Activated naive CD4-positive, alpha-beta T cell treated with anti-CD3 and anti-CD28 coated beads, Interleukin-2, amount 50 U/mL, for 24 hours (primary cell): ENCODE results near the gene C2CD4D.

Source experiments
- H3K27ac Mint-ChIP-seq: one replicate; pipeline ENCODE4 v1.8.0; 2021; ENCODE audit warnings: mild to moderate bottlenecking, mixed read lengths
- H3K27me3 Mint-ChIP-seq: one replicate; pipeline ENCODE4 v1.8.0; 2021; ENCODE audit warnings: mixed read lengths
- H3K36me3 Mint-ChIP-seq: one replicate; pipeline ENCODE4 v1.8.0; 2021; ENCODE audit warnings: mixed read lengths
- H3K4me1 Mint-ChIP-seq: one replicate; pipeline ENCODE4 v1.8.0; 2021; ENCODE audit warnings: mixed read lengths
- H3K4me3 Mint-ChIP-seq: one replicate; pipeline ENCODE4 v1.8.0; 2021; ENCODE audit warnings: mild to moderate bottlenecking, mixed read lengths
- H3K9me3 Mint-ChIP-seq: one replicate; pipeline ENCODE4 v1.8.0; 2021; ENCODE audit warnings: mixed read lengths

Gene C2CD4D

GRCh38 chr1:151815716-151816327 is 23.8 kb downstream of the C2CD4D start:
- Mint-ChIP-seq H3K4me1 (peaks cover 14% of the 10 kb centered on the region), H3K36me3 (no peaks in the 10 kb centered on the region), H3K27ac (no peak overlapping the region), H3K9me3 (no peaks in the 10 kb centered on the region), H3K27me3 (no peaks in the 10 kb centered on the region), H3K4me3 (peak overlapping the region; percentile 37)

GRCh38 chr1:151814971-151815545 is 24.6 kb downstream of the C2CD4D start:
- H3K36me3 Mint-ChIP-seq: no peaks in the 10 kb centered on the region
- H3K4me3 Mint-ChIP-seq: no peak overlapping the region
- H3K4me1 Mint-ChIP-seq: peaks cover 10% of the 10 kb centered on the region
- no peaks in the 10 kb centered on the region for H3K27me3 Mint-ChIP-seq
- no peaks in the 10 kb centered on the region for H3K9me3 Mint-ChIP-seq
- peak overlapping the region; percentile 23 for H3K27ac Mint-ChIP-seq

GRCh38 chr1:151814426-151814825 is 25.2 kb downstream of the C2CD4D start:
- Mint-ChIP-seq H3K27ac (no peak overlapping the region), H3K4me3 (no peak overlapping the region), H3K36me3 (no peaks in the 10 kb centered on the region), H3K4me1 (peaks cover 10% of the 10 kb centered on the region), H3K9me3 (no peaks in the 10 kb centered on the region), H3K27me3 (no peaks in the 10 kb centered on the region)

- H3K4me1 Mint-ChIP-seq: peaks cover 10% of the 10 kb centered on the region
- H3K27ac Mint-ChIP-seq: no peak overlapping the region
- no peaks in the 10 kb centered on the region for H3K36me3 Mint-ChIP-seq
- no peak overlapping the region for H3K4me3 Mint-ChIP-seq
- H3K27me3 Mint-ChIP-seq: no peaks in the 10 kb centered on the region
- no peaks in the 10 kb centered on the region for H3K9me3 Mint-ChIP-seq
Observed at GRCh38 chr1:151813271-151813977, 26.2 kb downstream of the C2CD4D start.

- Mint-ChIP-seq H3K9me3 (no peaks in the 10 kb centered on the region), H3K36me3 (no peaks in the 10 kb centered on the region), H3K27ac (no peak overlapping the region), H3K4me1 (peaks cover 9% of the 10 kb centered on the region), H3K27me3 (no peaks in the 10 kb centered on the region), H3K4me3 (no peak overlapping the region)
Observed at GRCh38 chr1:151811181-151811580, 28.4 kb downstream of the C2CD4D start.

GRCh38 chr1:151809985-151810556 is 29.5 kb downstream of the C2CD4D start:
- Mint-ChIP-seq H3K27me3 (no peaks in the 10 kb centered on the region), H3K27ac (no peak overlapping the region), H3K9me3 (no peaks in the 10 kb centered on the region), H3K36me3 (no peaks in the 10 kb centered on the region), H3K4me1 (no peaks in the 10 kb centered on the region), H3K4me3 (no peak overlapping the region)

- H3K4me3 Mint-ChIP-seq: no peak overlapping the region
- H3K27ac Mint-ChIP-seq: no peak overlapping the region
- no peaks in the 10 kb centered on the region for H3K9me3 Mint-ChIP-seq
- H3K27me3 Mint-ChIP-seq: no peaks in the 10 kb centered on the region
- no peaks in the 10 kb centered on the region for H3K4me1 Mint-ChIP-seq
- H3K36me3 Mint-ChIP-seq: no peaks in the 10 kb centered on the region
Observed at GRCh38 chr1:151809290-151809984, 30.2 kb downstream of the C2CD4D start.

- no peaks in the 10 kb centered on the region for H3K4me1 Mint-ChIP-seq
- no peaks in the 10 kb centered on the region for H3K9me3 Mint-ChIP-seq
- H3K36me3 Mint-ChIP-seq: no peaks in the 10 kb centered on the region
- no peak overlapping the region for H3K27ac Mint-ChIP-seq
- no peaks in the 10 kb centered on the region for H3K27me3 Mint-ChIP-seq
- H3K4me3 Mint-ChIP-seq: no peak overlapping the region
Observed at GRCh38 chr1:151807766-151808165, 31.9 kb downstream of the C2CD4D start.

- Mint-ChIP-seq H3K4me1 (no peaks in the 10 kb centered on the region), H3K9me3 (no peaks in the 10 kb centered on the region), H3K36me3 (no peaks in the 10 kb centered on the region), H3K27me3 (no peaks in the 10 kb centered on the region), H3K4me3 (no peak overlapping the region), H3K27ac (no peak overlapping the region)
Observed at GRCh38 chr1:151807131-151807530, 32.5 kb downstream of the C2CD4D start.

GRCh38 chr1:151806170-151806569 is 33.5 kb downstream of the C2CD4D start:
- Mint-ChIP-seq H3K27me3 (no peaks in the 10 kb centered on the region), H3K4me3 (no peak overlapping the region), H3K36me3 (no peaks in the 10 kb centered on the region), H3K9me3 (no peaks in the 10 kb centered on the region), H3K4me1 (no peaks in the 10 kb centered on the region), H3K27ac (no peak overlapping the region)

GRCh38 chr1:151805066-151805820 is 34.4 kb downstream of the C2CD4D start, which contains the start of gene LINGO4:
Gene LINGO4, minus strand, starts transcription at chr1:151805419. Its CDS starts 2,715 bp downstream, at chr1:151802704.
- H3K4me1 Mint-ChIP-seq: no peaks in the 10 kb centered on the region
- H3K4me3 Mint-ChIP-seq: no peak within 1 kb of the TSS
- no peak within 1 kb of the TSS for H3K27ac Mint-ChIP-seq
- H3K36me3 Mint-ChIP-seq: no peaks in the 10 kb centered on the region
- no peaks in the 10 kb centered on the region for H3K27me3 Mint-ChIP-seq
- no peaks in the 10 kb centered on the region for H3K9me3 Mint-ChIP-seq

- Mint-ChIP-seq H3K9me3 (no peaks in the 10 kb centered on the region), H3K36me3 (peaks cover 1% of the 10 kb centered on the region), H3K27ac (no peak overlapping the region), H3K4me1 (no peaks in the 10 kb centered on the region), H3K27me3 (no peaks in the 10 kb centered on the region), H3K4me3 (no peak overlapping the region)
Observed at GRCh38 chr1:151803915-151804314, 35.7 kb downstream of the C2CD4D start.

- H3K9me3 Mint-ChIP-seq: no peaks in the 10 kb centered on the region
- H3K4me1 Mint-ChIP-seq: no peaks in the 10 kb centered on the region
- no peak overlapping the region for H3K27ac Mint-ChIP-seq
- H3K4me3 Mint-ChIP-seq: no peak overlapping the region
- H3K27me3 Mint-ChIP-seq: no peaks in the 10 kb centered on the region
- peaks cover 4% of the 10 kb centered on the region for H3K36me3 Mint-ChIP-seq
Observed at GRCh38 chr1:151803164-151803563, 36.5 kb downstream of the C2CD4D start.

GRCh38 chr1:151802372-151802771 is 37.2 kb downstream of the C2CD4D start:
- H3K27ac Mint-ChIP-seq: no peak overlapping the region
- H3K27me3 Mint-ChIP-seq: no peaks in the 10 kb centered on the region

GRCh38 chr1:151801846-151802245 is 37.8 kb downstream of the C2CD4D start:
- H3K27ac Mint-ChIP-seq: no peak overlapping the region
- H3K4me1 Mint-ChIP-seq: no peaks in the 10 kb centered on the region
- no peaks in the 10 kb centered on the region for H3K27me3 Mint-ChIP-seq
- peaks cover 4% of the 10 kb centered on the region for H3K36me3 Mint-ChIP-seq
- H3K9me3 Mint-ChIP-seq: no peaks in the 10 kb centered on the region
- no peak overlapping the region for H3K4me3 Mint-ChIP-seq

More at GRCh38 chr1:151802372-151802771, 37.2 kb downstream of the C2CD4D start:
- Mint-ChIP-seq H3K9me3 (no peaks in the 10 kb centered on the region), H3K36me3 (peaks cover 4% of the 10 kb centered on the region), H3K4me1 (no peaks in the 10 kb centered on the region), H3K4me3 (no peak overlapping the region)
